Sigmoid colon (tissue), 3 donors: ENCODE results near the gene SSTR1.

Source experiments
- CTCF ChIP-seq, 4 experiments: fragments of 450-650 bp in 3 of 4; fragments of 200-600 bp in 1 of 4; IDR thresholded peaks; one replicate each; pipeline ENCODE4 v1.5.1; 2016 to 2019; ENCODE audit warnings: antibody characterized with exemption in 4 of 4, mild to moderate bottlenecking in 3 of 4, moderate library complexity in 2 of 4
- POLR2A ChIP-seq, 2 donors: fragments of 450-650 bp; IDR thresholded peaks; one replicate each; pipeline ENCODE4 v1.6.1; 2016; ENCODE audit warnings: antibody characterized with exemption in 2 of 2, mild to moderate bottlenecking in 2 of 2, moderate library complexity in 2 of 2

- TF ChIP-seq CTCF (IDR thresholded peaks at IDR 0.05), result no peak
- no peak for TF ChIP-seq POLR2A (IDR thresholded peaks at IDR 0.05)
These were observed 22.0 kb upstream of the SSTR1 start for GRCh38 chr14:38185671-38186070.
